PC-9 (cell line): ENCODE results near the gene EGFR. TPM values are rescaled to one million over a fixed set of nuclear protein-coding genes. Genes with fewer than 3 reads are reported as not detected.

Experiments used
- BruUV-seq: library from RNA; stranded (reverse); fragments of 400-500 nt; replicated peaks from 2 replicates; lab custom pipeline; 2021; lab: Mats Ljungman, UMichigan
- CTCF ChIA-PET: fragments of 300-600 bp; sonication (Branson Sonifier 250); formaldehyde crosslinking; loops from one replicate; lab custom pipeline; 2022; ENCODE audit warnings: antibody characterized with exemption; lab: Charles Lee
- POLR2A ChIA-PET: fragments of 300-600 bp; sonication (Branson Sonifier 250); formaldehyde crosslinking; loops from one replicate; lab custom pipeline; 2022; ENCODE audit warnings: antibody characterized with exemption; ENCODE audit not compliant: unreplicated experiment; lab: Charles Lee
- DNase-seq, 2 experiments: peaks; one replicate each; pipeline versions ENCODE4 v3.0.0 to v3.0.0-alpha.2; 2015 to 2022; ENCODE audit warnings: mixed read lengths in 1 of 2
- H2AFZ ChIP-seq: fragments of 200-600 bp; sonication (generic); 2 replicates; pipeline ENCODE4 v1.8.1; 2017; ENCODE audit warnings: antibody characterized with exemption
- H3F3A ChIP-seq: fragments of 200-600 bp; sonication (generic); 2 replicates; pipeline ENCODE4 v1.8.1; 2017; ENCODE audit warnings: antibody characterized with exemption, mild to moderate bottlenecking, low read depth; ENCODE audit not compliant: insufficient read depth
- H3K27ac ChIP-seq: fragments of 200-600 bp; sonication (generic); 2 replicates; pipeline ENCODE4 v1.6.1; 2016; ENCODE audit warnings: mixed run types
- H3K27me3 ChIP-seq: fragments of 200-600 bp; sonication (generic); 2 replicates; pipeline ENCODE4 v1.6.1; 2016; ENCODE audit warnings: low read depth, mixed run types; ENCODE audit not compliant: insufficient read depth
- H3K36me3 ChIP-seq: fragments of 200-600 bp; sonication (generic); 2 replicates; pipeline ENCODE4 v1.6.1; 2016; ENCODE audit warnings: low read depth, mixed run types
- H3K4me1 ChIP-seq: fragments of 200-600 bp; sonication (generic); replicated peaks from 2 replicates; pipeline ENCODE4 v1.6.1; 2016; ENCODE audit warnings: mixed run types; ENCODE audit not compliant: insufficient read depth
- H3K4me2 ChIP-seq: fragments of 200-600 bp; sonication (generic); 2 replicates; pipeline ENCODE4 v1.6.1; 2017; ENCODE audit warnings: mixed run types
- H3K4me3 ChIP-seq: fragments of 200-600 bp; sonication (generic); 2 replicates; pipeline ENCODE4 v1.6.1; 2016; ENCODE audit warnings: mixed run types
- H3K79me2 ChIP-seq: fragments of 200-600 bp; sonication (generic); 2 replicates; pipeline ENCODE4 v1.6.1; 2017; ENCODE audit warnings: low read depth, mixed run types
- H3K9me2 ChIP-seq: fragments of 200-600 bp; sonication (generic); 2 replicates; pipeline ENCODE4 v1.8.1; 2017; ENCODE audit warnings: mild to moderate bottlenecking; ENCODE audit not compliant: insufficient read depth
- H3K9me3 ChIP-seq: fragments of 200-600 bp; sonication (generic); 2 replicates; pipeline ENCODE4 v1.8.1; 2016; ENCODE audit warnings: low read depth; ENCODE audit not compliant: insufficient read depth
- H4K20me1 ChIP-seq: fragments of 200-600 bp; sonication (generic); 2 replicates; pipeline ENCODE4 v1.8.1; 2017; ENCODE audit not compliant: insufficient read depth
- EZH2 ChIP-seq: fragments of 200-600 bp; sonication (generic); IDR thresholded peaks from 2 replicates; pipeline ENCODE4 v1.8.0; 2017; ENCODE audit warnings: antibody characterized with exemption, low read depth
- intact Hi-C: fragments of 100-400 bp; cut with micrococcal nuclease; formaldehyde crosslinking; loops from one replicate; pipeline ENCODE4 v1.10.0; 2022; ENCODE audit not compliant: unreplicated experiment
- total RNA-seq: library from RNA; stranded (reverse); gene quantifications from 2 replicates; pipeline ENCODE4 v1.2.3, GENCODE V29; 2021
- TF ChIP-seq, protein P1 (sequence below): fragments of 200-600 bp; sonication (generic); conservative IDR thresholded peaks from 2 replicates; pipeline ENCODE4 v1.6.1; 2017; ENCODE audit warnings: mixed run types, antibody characterized with exemption, mild to moderate bottlenecking, moderate library complexity

Gene EGFR
- total RNA-seq, 1 experiment from 2014 or later, result 342 TPM

DNA sequence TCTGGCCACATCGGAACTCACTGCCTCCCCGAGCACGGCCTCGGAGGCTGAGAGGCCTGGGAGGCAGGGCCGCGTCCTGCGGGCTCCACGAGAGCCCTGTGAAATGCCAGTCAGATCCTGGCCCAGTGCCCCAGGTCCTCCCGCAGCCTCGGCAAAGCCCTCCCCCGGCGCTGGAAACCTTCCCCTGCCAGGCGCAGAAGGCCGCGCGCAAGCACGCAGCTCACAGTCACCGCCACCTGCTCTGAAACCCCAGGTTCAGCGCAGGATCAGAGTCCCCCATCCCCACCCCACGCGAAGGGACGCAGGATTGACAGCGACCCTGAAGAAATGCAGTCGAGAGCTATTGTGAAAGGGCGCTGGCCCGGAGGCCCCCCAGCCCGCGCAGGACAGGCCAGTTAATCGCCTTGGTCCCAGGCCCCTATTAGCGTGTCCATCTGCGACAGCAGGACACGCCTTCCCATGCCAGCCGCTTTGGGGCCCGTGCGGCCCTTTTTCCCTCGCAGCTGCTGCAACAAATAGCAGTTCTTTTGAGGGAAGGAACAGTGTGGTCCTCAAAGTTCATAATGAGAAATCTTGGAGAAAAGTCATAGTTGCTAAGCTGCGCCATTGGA is 13.5 kb upstream of the EGFR start:
- ChIA-PET POLR2A (interaction anchor here (0.6 to 0.7 kb wide), 2 partner anchors 17 to 68 kb away, joined by 6 read pairs; no protein-coding TSS in a partner anchor), CTCF (no interaction called here)
- H3K9me2 ChIP-seq, result no peaks in the 10 kb centered on the region
- DNase-seq, result no peak
- H3K27ac ChIP-seq, result no peak overlapping the region
- H2AFZ ChIP-seq, result no peak overlapping the region
- no peaks in the 10 kb centered on the region for H3K36me3 ChIP-seq
- no peaks in the 10 kb centered on the region for H3K4me1 ChIP-seq
- H3K79me2 ChIP-seq, result no peaks in the 10 kb centered on the region
- BruUV-seq, result no TSS peak
- no peak for TF ChIP-seq EZH2
- TF ChIP-seq, protein P1, sequence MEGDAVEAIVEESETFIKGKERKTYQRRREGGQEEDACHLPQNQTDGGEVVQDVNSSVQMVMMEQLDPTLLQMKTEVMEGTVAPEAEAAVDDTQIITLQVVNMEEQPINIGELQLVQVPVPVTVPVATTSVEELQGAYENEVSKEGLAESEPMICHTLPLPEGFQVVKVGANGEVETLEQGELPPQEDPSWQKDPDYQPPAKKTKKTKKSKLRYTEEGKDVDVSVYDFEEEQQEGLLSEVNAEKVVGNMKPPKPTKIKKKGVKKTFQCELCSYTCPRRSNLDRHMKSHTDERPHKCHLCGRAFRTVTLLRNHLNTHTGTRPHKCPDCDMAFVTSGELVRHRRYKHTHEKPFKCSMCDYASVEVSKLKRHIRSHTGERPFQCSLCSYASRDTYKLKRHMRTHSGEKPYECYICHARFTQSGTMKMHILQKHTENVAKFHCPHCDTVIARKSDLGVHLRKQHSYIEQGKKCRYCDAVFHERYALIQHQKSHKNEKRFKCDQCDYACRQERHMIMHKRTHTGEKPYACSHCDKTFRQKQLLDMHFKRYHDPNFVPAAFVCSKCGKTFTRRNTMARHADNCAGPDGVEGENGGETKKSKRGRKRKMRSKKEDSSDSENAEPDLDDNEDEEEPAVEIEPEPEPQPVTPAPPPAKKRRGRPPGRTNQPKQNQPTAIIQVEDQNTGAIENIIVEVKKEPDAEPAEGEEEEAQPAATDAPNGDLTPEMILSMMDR, result no peak
- H3K4me2 ChIP-seq, result no peak overlapping the region
- H3K4me3 ChIP-seq, result no peak overlapping the region
- no peaks in the 10 kb centered on the region for H3K27me3 ChIP-seq
- intact Hi-C loops, result no loop called here
- H4K20me1 ChIP-seq, result no peaks in the 10 kb centered on the region
- H3K9me3 ChIP-seq, result 0 out of 2 replicates have a peak, but pooled peaks cover 6% of the 10 kb centered on the region
- H3F3A ChIP-seq, result no peaks in the 10 kb centered on the region

DNA sequence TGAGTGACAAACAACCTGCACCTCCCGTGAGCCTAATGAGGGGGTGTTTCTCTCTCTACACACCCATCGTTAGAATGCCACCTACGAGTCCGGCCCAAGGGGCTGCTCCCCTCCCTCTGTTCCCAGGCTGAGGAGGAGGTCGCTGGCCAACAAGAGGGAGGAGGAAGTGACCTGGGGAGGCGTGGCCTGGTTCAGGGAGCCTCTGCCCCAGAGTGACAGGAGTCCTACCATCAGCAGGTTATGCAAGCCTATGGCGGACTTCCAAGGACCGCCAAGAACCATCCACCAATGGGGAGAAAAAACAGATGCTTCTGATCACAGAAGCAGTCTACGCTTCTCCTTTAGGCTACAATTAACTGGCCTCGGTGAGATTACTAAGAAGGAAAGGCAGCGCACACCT is 12.3 kb upstream of the EGFR start:
- no peaks in the 10 kb centered on the region for H3K9me2 ChIP-seq
- CTCF ChIA-PET, result no interaction called here

DNA sequence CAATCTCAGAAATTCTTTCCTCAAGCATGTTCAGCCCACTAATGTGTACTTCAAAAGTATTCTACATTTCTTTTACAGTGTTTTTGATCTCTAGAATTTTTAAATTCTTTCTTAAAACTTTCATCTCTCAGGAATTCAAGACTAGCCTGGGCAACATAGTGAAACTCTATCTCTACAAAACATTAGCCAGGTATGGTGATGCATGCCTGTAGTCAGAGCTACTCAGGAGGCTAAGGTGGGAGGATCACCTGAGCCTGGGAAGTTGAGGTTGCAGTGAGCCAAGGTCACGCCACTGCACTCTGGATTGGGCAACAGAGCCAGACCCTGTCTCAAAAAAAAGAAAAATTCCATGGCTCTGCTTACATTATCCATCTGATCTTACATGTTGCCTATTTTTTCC is 5.0 kb upstream of the EGFR start:
- intact Hi-C loops, result no loop called here
- H3K27ac ChIP-seq, result no peak overlapping the region
- POLR2A ChIA-PET, result no interaction called here
- DNase-seq, result no peak
- TF ChIP-seq, protein P1, result no peak
- TF ChIP-seq EZH2, result no peak
- no peaks in the 10 kb centered on the region for H4K20me1 ChIP-seq
- no peaks in the 10 kb centered on the region for H3K9me2 ChIP-seq
- no peak overlapping the region for H3K4me2 ChIP-seq
- peaks cover 16% of the 10 kb centered on the region for H3K9me3 ChIP-seq
- H3K36me3 ChIP-seq, result no peaks in the 10 kb centered on the region
- H3K4me1 ChIP-seq, result peaks cover 10% of the 10 kb centered on the region
- no TSS peak for BruUV-seq
- CTCF ChIA-PET, result no interaction called here
- no peak overlapping the region for H2AFZ ChIP-seq
- no peaks in the 10 kb centered on the region for H3K27me3 ChIP-seq
- H3F3A ChIP-seq, result no peaks in the 10 kb centered on the region
- H3K4me3 ChIP-seq, result no peak overlapping the region
- peaks cover 13% of the 10 kb centered on the region for H3K79me2 ChIP-seq

More for the DNA sequence above, 12.3 kb upstream of the EGFR start:
- Histone ChIP-seq H3K4me3 (no peak overlapping the region), H3K36me3 (no peaks in the 10 kb centered on the region), H3K4me2 (no peak overlapping the region), H4K20me1 (no peaks in the 10 kb centered on the region), H3F3A (no peaks in the 10 kb centered on the region), H3K4me1 (no peaks in the 10 kb centered on the region), H3K27me3 (no peaks in the 10 kb centered on the region), H3K27ac (no peak overlapping the region), H2AFZ (no peak overlapping the region), H3K79me2 (no peaks in the 10 kb centered on the region), H3K9me3 (0 out of 2 replicates have a peak, but pooled peaks cover 6% of the 10 kb centered on the region)
- DNase-seq, result no peak
- no TSS peak for BruUV-seq
- POLR2A ChIA-PET, result no interaction called here
- no peak for TF ChIP-seq EZH2
- TF ChIP-seq, protein P1, result no peak
- intact Hi-C loops, result no loop called here
